B cell (primary cell): ENCODE measurements around the gene ENOX1. TPM values are rescaled to one million over a fixed set of nuclear protein-coding genes. Genes with fewer than 3 reads are reported as not detected.

Experiments
- ATAC-seq: fragments of 200-7000 bp; cut with Tn5 transposase; one replicate; pipeline ENCODE4 v1.10.0; 2021; ENCODE audit warnings: low read depth, mild to moderate bottlenecking, moderate number of reproducible peaks, moderate library complexity
- CTCF ChIA-PET: fragments of 350-600 bp; sonication (Branson Sonifier 250); formaldehyde crosslinking; loops from one replicate; lab custom pipeline; 2021; ENCODE audit warnings: antibody characterized with exemption, inconsistent platforms; lab: Charles Lee
- POLR2A ChIA-PET: fragments of 350-600 bp; sonication (Branson Sonifier 250); formaldehyde crosslinking; loops from one replicate; lab custom pipeline; 2021; ENCODE audit warnings: antibody characterized with exemption; lab: Charles Lee
- DNase-seq: peaks from one replicate; pipeline ENCODE4 v3.0.0; 2013
- H2AFZ ChIP-seq: 2 replicates; pipeline ENCODE4 v1.6.1; 2012; ENCODE audit warnings: mild to moderate bottlenecking, low read depth, low read length; ENCODE audit not compliant: insufficient read depth, poor library complexity, severe bottlenecking
- H3K27ac ChIP-seq, 2 donors: 1 replicate in 1 of 2; 2 replicates in 1 of 2; pipeline ENCODE4 v1.5.1; 2012 to 2013; ENCODE audit warnings: low read length in 2 of 2, mild to moderate bottlenecking in 2 of 2, moderate library complexity in 1 of 2
- H3K27me3 ChIP-seq, 4 experiments: fragments of 200-600 bp in 1 of 4; sonication (generic) in 1 of 4; replicated peaks in 1 of 4; 1 replicate in 2 of 4; 2 replicates in 2 of 4; pipeline versions ENCODE4 v1.6.1 to v1.7.0; 2013 to 2016; ENCODE audit warnings: low read length in 3 of 4, mild to moderate bottlenecking in 2 of 4, mixed read lengths in 1 of 4, moderate library complexity in 1 of 4; ENCODE audit not compliant: insufficient read depth in 4 of 4, control insufficient read depth in 3 of 4; ENCODE audit errors: control extremely low read depth in 1 of 4
- H3K36me3 ChIP-seq, 2 experiments: replicated peaks in 1 of 2; 1 replicate in 1 of 2; 2 replicates in 1 of 2; pipeline versions ENCODE4 v1.6.1 to v1.7.1; 2013; ENCODE audit warnings: low read length in 1 of 2; ENCODE audit not compliant: insufficient read depth in 2 of 2, control insufficient read depth in 1 of 2; ENCODE audit errors: control extremely low read depth in 1 of 2, extremely low read depth in 1 of 2
- H3K4me1 ChIP-seq, 2 donors: fragments of 200-600 bp in 1 of 2; sonication (generic) in 1 of 2; 1 replicate in 1 of 2; 2 replicates in 1 of 2; pipeline versions ENCODE4 v1.5.1 to v1.6.1; 2013 to 2017; ENCODE audit warnings: low read length in 2 of 2; ENCODE audit not compliant: control insufficient read depth in 2 of 2, insufficient read depth in 2 of 2
- H3K4me2 ChIP-seq: replicated peaks from 2 replicates; pipeline ENCODE3; 2012; ENCODE audit warnings: mild to moderate bottlenecking, low read depth, low read length; ENCODE audit not compliant: poor library complexity, severe bottlenecking
- H3K4me3 ChIP-seq, 5 experiments: fragments of 200-600 bp in 1 of 5; sonication (generic) in 1 of 5; 1 replicate in 3 of 5; 2 replicates in 2 of 5; pipeline versions ENCODE4 v1.5.1 to v1.7.0; 2011 to 2016; ENCODE audit warnings: low read length in 4 of 5, mild to moderate bottlenecking in 4 of 5, low read depth in 2 of 5, control low read depth in 1 of 5, moderate library complexity in 1 of 5; ENCODE audit not compliant: insufficient read depth in 1 of 5; ENCODE audit errors: control extremely low read depth in 1 of 5, extremely low read depth in 1 of 5
- H3K79me2 ChIP-seq: fragments of 200-600 bp; sonication (generic); one replicate; pipeline ENCODE4 v1.6.0; 2016; ENCODE audit warnings: low read length; ENCODE audit not compliant: control insufficient read depth, insufficient read depth
- H3K9ac ChIP-seq: fragments of 200-600 bp; sonication (generic); 2 replicates; pipeline ENCODE4 v1.6.1; 2017; ENCODE audit warnings: mild to moderate bottlenecking, low read length, moderate library complexity
- H3K9me3 ChIP-seq, 3 donors: one replicate each; pipeline versions ENCODE4 v1.6.1 to v1.7.1; 2013; ENCODE audit warnings: low read length in 2 of 3; ENCODE audit not compliant: control insufficient read depth in 2 of 3, insufficient read depth in 1 of 3; ENCODE audit errors: control extremely low read depth in 1 of 3
- H4K20me1 ChIP-seq: 2 replicates; pipeline ENCODE4 v1.6.0; 2012; ENCODE audit warnings: mild to moderate bottlenecking, low read length; ENCODE audit not compliant: insufficient read depth, control insufficient read depth, poor library complexity, severe bottlenecking
- H3K27ac Mint-ChIP-seq: one replicate; pipeline ENCODE4 v1.8.0; 2021; ENCODE audit warnings: mixed read lengths
- H3K27me3 Mint-ChIP-seq: one replicate; pipeline ENCODE4 v1.8.0; 2021; ENCODE audit warnings: mixed read lengths
- H3K4me1 Mint-ChIP-seq: one replicate; pipeline ENCODE4 v1.8.0; 2021; ENCODE audit warnings: mixed read lengths
- H3K4me3 Mint-ChIP-seq: one replicate; pipeline ENCODE4 v1.8.0; 2021; ENCODE audit warnings: mixed read lengths
- H3K9me3 Mint-ChIP-seq: one replicate; pipeline ENCODE4 v1.8.0; 2022; ENCODE audit warnings: mixed read lengths; ENCODE audit not compliant: insufficient read depth
- EZH2 ChIP-seq: IDR thresholded peaks from 2 replicates; pipeline ENCODE4 v1.6.1; 2012; ENCODE audit warnings: borderline replicate concordance, low read depth, mild to moderate bottlenecking, moderate library complexity, low read length; ENCODE audit not compliant: insufficient read depth, poor library complexity, severe bottlenecking
- WGBS: methylation state at CpG from one replicate; pipeline ENCODE4 v1.1.5; 2013; ENCODE audit warnings: missing lambda C conversion rate; ENCODE audit not compliant: insufficient coverage; 5-methylcytosine and 5-hydroxymethylcytosine counted together
- intact Hi-C: fragments of 100-400 bp; cut with micrococcal nuclease; formaldehyde crosslinking; loops from one replicate; pipeline ENCODE4 v1.10.0; 2022
- polyA plus RNA-seq: library from polyadenylated mRNA; depleted of rRNA; stranded (reverse); fragments of >200 nt; gene quantifications from 2 replicates; pipeline ENCODE4 v1.2.3, GENCODE V29; 2012
- total RNA-seq, 2 donors: library from RNA; stranded (reverse); fragments of 120-200 nt in 1 of 2; gene quantifications; 1 replicate in 1 of 2; 2 replicates in 1 of 2; pipeline versions ENCODE4 v1.2.3 to v1.2.4, GENCODE V29; 2013 to 2022
- TF ChIP-seq, protein P1 (sequence below): fragments of 200-600 bp; IDR thresholded peaks from one replicate; pipeline ENCODE4 v1.8.0; 2022; ENCODE audit warnings: antibody characterized with exemption, mild to moderate bottlenecking

The ENOX1 gene
- total and polyA plus RNA-seq, 2 donors (not counting 1 experiment from before 2014, with no cell fraction given) = not detected

GRCh38 chr13:43260999-43261398 lies 525.8 kb downstream of the ENOX1 start:
- ChIA-PET POLR2A (no interaction called here), CTCF (no interaction called here)
- no peak overlapping the region for H3K27ac Mint-ChIP-seq
- H3K4me1 ChIP-seq = no peaks in the 10 kb centered on the region
- no peak for TF ChIP-seq EZH2
- TF ChIP-seq, protein P1, sequence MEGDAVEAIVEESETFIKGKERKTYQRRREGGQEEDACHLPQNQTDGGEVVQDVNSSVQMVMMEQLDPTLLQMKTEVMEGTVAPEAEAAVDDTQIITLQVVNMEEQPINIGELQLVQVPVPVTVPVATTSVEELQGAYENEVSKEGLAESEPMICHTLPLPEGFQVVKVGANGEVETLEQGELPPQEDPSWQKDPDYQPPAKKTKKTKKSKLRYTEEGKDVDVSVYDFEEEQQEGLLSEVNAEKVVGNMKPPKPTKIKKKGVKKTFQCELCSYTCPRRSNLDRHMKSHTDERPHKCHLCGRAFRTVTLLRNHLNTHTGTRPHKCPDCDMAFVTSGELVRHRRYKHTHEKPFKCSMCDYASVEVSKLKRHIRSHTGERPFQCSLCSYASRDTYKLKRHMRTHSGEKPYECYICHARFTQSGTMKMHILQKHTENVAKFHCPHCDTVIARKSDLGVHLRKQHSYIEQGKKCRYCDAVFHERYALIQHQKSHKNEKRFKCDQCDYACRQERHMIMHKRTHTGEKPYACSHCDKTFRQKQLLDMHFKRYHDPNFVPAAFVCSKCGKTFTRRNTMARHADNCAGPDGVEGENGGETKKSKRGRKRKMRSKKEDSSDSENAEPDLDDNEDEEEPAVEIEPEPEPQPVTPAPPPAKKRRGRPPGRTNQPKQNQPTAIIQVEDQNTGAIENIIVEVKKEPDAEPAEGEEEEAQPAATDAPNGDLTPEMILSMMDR = no peak
- no peaks in the 10 kb centered on the region for H3K27me3 ChIP-seq
- intact Hi-C loops = no loop called here
- DNase-seq (no peak), ATAC-seq (no peak)
- no peak overlapping the region for H3K27ac ChIP-seq
- no peaks in the 10 kb centered on the region for H3K36me3 ChIP-seq
- peaks cover 4% of the 10 kb centered on the region for H3K9me3 Mint-ChIP-seq
- WGBS = 100% methylated on average over 1 of the region's 5 CpGs
- no peak overlapping the region for H3K4me3 Mint-ChIP-seq
- no peak overlapping the region for H3K4me2 ChIP-seq
- H3K79me2 ChIP-seq = no peaks in the 10 kb centered on the region
- no peak overlapping the region for H3K4me3 ChIP-seq
- H4K20me1 ChIP-seq = no peaks in the 10 kb centered on the region
- H3K27me3 Mint-ChIP-seq = peaks cover 12% of the 10 kb centered on the region
- no peak overlapping the region for H2AFZ ChIP-seq
- no peak overlapping the region for H3K9ac ChIP-seq
- H3K4me1 Mint-ChIP-seq = no peaks in the 10 kb centered on the region
- no peaks in the 10 kb centered on the region for H3K9me3 ChIP-seq

- peaks cover 22% of the 10 kb centered on the region for H3K27me3 Mint-ChIP-seq
- H3K4me1 Mint-ChIP-seq = no peaks in the 10 kb centered on the region
- no peak overlapping the region for H3K4me3 Mint-ChIP-seq
- Histone ChIP-seq H3K36me3 (no peaks in the 10 kb centered on the region), H3K27ac (no peak overlapping the region), H3K4me1 (no peaks in the 10 kb centered on the region), H3K9ac (no peak overlapping the region), H3K79me2 (no peaks in the 10 kb centered on the region), H4K20me1 (no peaks in the 10 kb centered on the region), H3K27me3 (no peaks in the 10 kb centered on the region), H2AFZ (no peak overlapping the region), H3K4me3 (no peak overlapping the region), H3K9me3 (no peaks in the 10 kb centered on the region), H3K4me2 (no peak overlapping the region)
- peaks cover 4% of the 10 kb centered on the region for H3K9me3 Mint-ChIP-seq
- H3K27ac Mint-ChIP-seq = no peak overlapping the region
- intact Hi-C loops = no loop called here
- WGBS = no CpG with 5 or more reads among the region's 1 CpG
- ChIA-PET CTCF (no interaction called here), POLR2A (no interaction called here)
- no peak for DNase-seq
- ATAC-seq = no peak
- TF ChIP-seq EZH2 = no peak
- TF ChIP-seq, protein P1 = no peak
Measured at GRCh38 chr13:43258771-43259170, 528.0 kb downstream of the ENOX1 start.
